Ishikawa (cell line): ENCODE measurements around the gene TMEM269.

Source experiments
- CEBPB ChIP-seq: IDR thresholded peaks from 2 replicates; pipeline ENCODE4 v1.6.1; 2012
- CREB1 ChIP-seq: IDR thresholded peaks from 2 replicates; pipeline ENCODE4 v1.6.1; 2012; ENCODE audit warnings: low read depth
- EP300 ChIP-seq: IDR thresholded peaks from 2 replicates; pipeline ENCODE4 v1.6.1; 2012; ENCODE audit warnings: borderline replicate concordance
- NFIC ChIP-seq: IDR thresholded peaks from 2 replicates; pipeline ENCODE4 v1.6.1; 2012
- RAD21 ChIP-seq: IDR thresholded peaks from 2 replicates; pipeline ENCODE4 v1.6.1; 2012; ENCODE audit warnings: low read depth
- TAF1 ChIP-seq: IDR thresholded peaks from 2 replicates; pipeline ENCODE4 v1.6.1; 2012; ENCODE audit warnings: low read depth, mild to moderate bottlenecking
- TCF12 ChIP-seq: IDR thresholded peaks from 2 replicates; pipeline ENCODE4 v1.6.1; 2012; ENCODE audit warnings: low read depth
- TEAD4 ChIP-seq: IDR thresholded peaks from 2 replicates; pipeline ENCODE4 v1.6.1; 2012
- YY1 ChIP-seq: IDR thresholded peaks from 2 replicates; pipeline ENCODE4 v1.6.1; 2012; ENCODE audit warnings: low read depth
- ZBTB7A ChIP-seq: IDR thresholded peaks from 2 replicates; pipeline ENCODE4 v1.6.1; 2012; ENCODE audit warnings: low read depth
- TF ChIP-seq, protein P1 (sequence below): IDR thresholded peaks from 2 replicates; pipeline ENCODE4 v1.6.1; 2012
- TF ChIP-seq, protein P2 (sequence below): IDR thresholded peaks from 2 replicates; pipeline ENCODE4 v1.6.1; 2012; ENCODE audit warnings: low read depth, mild to moderate bottlenecking

- TF ChIP-seq, protein P1, sequence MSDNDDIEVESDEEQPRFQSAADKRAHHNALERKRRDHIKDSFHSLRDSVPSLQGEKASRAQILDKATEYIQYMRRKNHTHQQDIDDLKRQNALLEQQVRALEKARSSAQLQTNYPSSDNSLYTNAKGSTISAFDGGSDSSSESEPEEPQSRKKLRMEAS = no peak
- TF ChIP-seq CEBPB = no peak
- TF ChIP-seq CREB1 = no peak
- no peak for TF ChIP-seq ZBTB7A
- TF ChIP-seq EP300 = no peak
- no peak for TF ChIP-seq NFIC
- TF ChIP-seq TCF12 = no peak
- no peak for TF ChIP-seq YY1
- no peak for TF ChIP-seq TEAD4
- TF ChIP-seq TAF1 = no peak
- no peak for TF ChIP-seq RAD21
- TF ChIP-seq, protein P2, sequence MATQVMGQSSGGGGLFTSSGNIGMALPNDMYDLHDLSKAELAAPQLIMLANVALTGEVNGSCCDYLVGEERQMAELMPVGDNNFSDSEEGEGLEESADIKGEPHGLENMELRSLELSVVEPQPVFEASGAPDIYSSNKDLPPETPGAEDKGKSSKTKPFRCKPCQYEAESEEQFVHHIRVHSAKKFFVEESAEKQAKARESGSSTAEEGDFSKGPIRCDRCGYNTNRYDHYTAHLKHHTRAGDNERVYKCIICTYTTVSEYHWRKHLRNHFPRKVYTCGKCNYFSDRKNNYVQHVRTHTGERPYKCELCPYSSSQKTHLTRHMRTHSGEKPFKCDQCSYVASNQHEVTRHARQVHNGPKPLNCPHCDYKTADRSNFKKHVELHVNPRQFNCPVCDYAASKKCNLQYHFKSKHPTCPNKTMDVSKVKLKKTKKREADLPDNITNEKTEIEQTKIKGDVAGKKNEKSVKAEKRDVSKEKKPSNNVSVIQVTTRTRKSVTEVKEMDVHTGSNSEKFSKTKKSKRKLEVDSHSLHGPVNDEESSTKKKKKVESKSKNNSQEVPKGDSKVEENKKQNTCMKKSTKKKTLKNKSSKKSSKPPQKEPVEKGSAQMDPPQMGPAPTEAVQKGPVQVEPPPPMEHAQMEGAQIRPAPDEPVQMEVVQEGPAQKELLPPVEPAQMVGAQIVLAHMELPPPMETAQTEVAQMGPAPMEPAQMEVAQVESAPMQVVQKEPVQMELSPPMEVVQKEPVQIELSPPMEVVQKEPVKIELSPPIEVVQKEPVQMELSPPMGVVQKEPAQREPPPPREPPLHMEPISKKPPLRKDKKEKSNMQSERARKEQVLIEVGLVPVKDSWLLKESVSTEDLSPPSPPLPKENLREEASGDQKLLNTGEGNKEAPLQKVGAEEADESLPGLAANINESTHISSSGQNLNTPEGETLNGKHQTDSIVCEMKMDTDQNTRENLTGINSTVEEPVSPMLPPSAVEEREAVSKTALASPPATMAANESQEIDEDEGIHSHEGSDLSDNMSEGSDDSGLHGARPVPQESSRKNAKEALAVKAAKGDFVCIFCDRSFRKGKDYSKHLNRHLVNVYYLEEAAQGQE = no peak
Observed at GRCh38 chr1:42758641-42759040, 26.1 kb upstream of the TMEM269 start.
